ENCODE results near the gene SPIRE1. TPM values are rescaled to one million over a fixed set of nuclear protein-coding genes. Genes with fewer than 3 reads are reported as not detected.
A peak's percentile ranks its signal among the peaks of the same experiment; 100 is the strongest.

The SPIRE1 gene
- total and polyA plus RNA-seq, 2 of the 4 experiments (the other 2 are of a cell fraction): 11.6 to 31.4 TPM

GRCh38 chr18:12455496-12455895 lies 202.4 kb downstream of the SPIRE1 start:
- ChIA-PET CTCF (no interaction called here), POLR2A (ENCODE audit: unreplicated experiment) (no interaction called here)
- Histone ChIP-seq H3K4me1 (ENCODE audit: control insufficient read depth, insufficient read depth, low read length) (peaks cover 2% of the 10 kb centered on the region), H3K4me3 (ENCODE audit: insufficient read depth, low read depth, low read length) (no peak overlapping the region), H4K91ac (ENCODE audit: insufficient read depth, low read depth, low read length) (no peak overlapping the region), H2BK5ac (ENCODE audit: low read depth, low read length, poor library complexity, severe bottlenecking) (no peak overlapping the region), H2BK15ac (ENCODE audit: low read depth, low read length) (no peak overlapping the region), H2BK20ac (ENCODE audit: low read depth, low read length) (no peak overlapping the region), H4K8ac (ENCODE audit: low read depth in 2 of 2, low read length in 2 of 2) (no peak overlapping the region), H3K18ac (ENCODE audit: low read depth, low read length) (no peak overlapping the region), H4K5ac (ENCODE audit: low read depth, low read length) (no peak overlapping the region), H2AK5ac (ENCODE audit: low read depth, low read length) (no peak overlapping the region), H3K27ac (ENCODE audit: insufficient read depth, low read length) (peak overlapping the region; percentile 35; the same call in 1 of the 2 replicates), H3K56ac (ENCODE audit: extremely low read depth, insufficient read depth, low read length) (no peak overlapping the region), H3K23ac (ENCODE audit: low read depth, low read length) (no peak overlapping the region), H3K9me1 (ENCODE audit: insufficient read depth, low read length) (peaks cover 5% of the 10 kb centered on the region; the same call in 1 of the 2 replicates), H3K4ac (ENCODE audit: low read depth, low read length) (no peak overlapping the region), H3K9me3 (ENCODE audit: control insufficient read depth, insufficient read depth, low read length) (no peaks in the 10 kb centered on the region), H3K27me3 (ENCODE audit: control insufficient read depth, insufficient read depth, low read length) (no peaks in the 10 kb centered on the region), H2AFZ (replicated peaks; ENCODE audit: low read length, poor library complexity) (peak overlapping the region; percentile 18), H2BK120ac (ENCODE audit: low read depth, low read length) (no peak overlapping the region), H3K4me2 (ENCODE audit: low read depth, low read length) (peak overlapping the region; percentile 67), H3K36me3 (ENCODE audit: control insufficient read depth, insufficient read depth, low read length) (peaks cover 7% of the 10 kb centered on the region), H3K14ac (replicated peaks; ENCODE audit: low read depth, low read length) (no peak overlapping the region), H2AK9ac (replicated peaks; ENCODE audit: low read depth, low read length, poor library complexity) (no peak overlapping the region), H3K79me1 (ENCODE audit: low read depth in 1 of 2, low read length in 2 of 2) (peaks cover 0 to 4% of the 10 kb centered on the region in 2 experiments; a peak in 1 of 4 replicates), H3K9ac (ENCODE audit: low read depth, low read length) (no peak overlapping the region), H4K20me1 (ENCODE audit: insufficient read depth, low read length) (no peaks in the 10 kb centered on the region)
- intact Hi-C loops (cut with micrococcal nuclease) (no loop called here), in situ Hi-C loops (cut with MboI; ENCODE audit: low sequenced_read_pairs) (no loop called here), dilution Hi-C loops (cut with HindIII; ENCODE audit: low sequenced_read_pairs, unreplicated experiment) (no loop called here)
- BruUV-seq (replicated peaks): no TSS peak
- ATAC-seq (ENCODE audit: low read depth) (peak; percentile 95), DNase-seq (peak; percentile 79)
- TF ChIP-seq MAFK (IDR thresholded peaks at IDR 0.05; ENCODE audit: low read depth, low read length) (no peak), MXI1 (IDR thresholded peaks at IDR 0.05; ENCODE audit: borderline replicate concordance, low read depth, low read length) (no peak), SMC3 (IDR thresholded peaks at IDR 0.05; ENCODE audit: low read depth, low read length) (no peak), POLR2A (IDR thresholded peaks at IDR 0.05; ENCODE audit: low read depth, low read length) (no peak), RFX5 (IDR thresholded peaks at IDR 0.05; ENCODE audit: low read depth, low read length) (no peak), RAD21 (IDR thresholded peaks at IDR 0.05; ENCODE audit: low read length) (no peak), CEBPB (IDR thresholded peaks at IDR 0.05; ENCODE audit: low read depth, low read length) (no peak), MAZ (IDR thresholded peaks at IDR 0.05; ENCODE audit: borderline replicate concordance, low read depth, low read length) (no peak)
- TF ChIP-seq, protein P1, sequence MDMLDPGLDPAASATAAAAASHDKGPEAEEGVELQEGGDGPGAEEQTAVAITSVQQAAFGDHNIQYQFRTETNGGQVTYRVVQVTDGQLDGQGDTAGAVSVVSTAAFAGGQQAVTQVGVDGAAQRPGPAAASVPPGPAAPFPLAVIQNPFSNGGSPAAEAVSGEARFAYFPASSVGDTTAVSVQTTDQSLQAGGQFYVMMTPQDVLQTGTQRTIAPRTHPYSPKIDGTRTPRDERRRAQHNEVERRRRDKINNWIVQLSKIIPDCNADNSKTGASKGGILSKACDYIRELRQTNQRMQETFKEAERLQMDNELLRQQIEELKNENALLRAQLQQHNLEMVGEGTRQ (IDR thresholded peaks at IDR 0.05; ENCODE audit: low read depth, low read length): no peak
- TF ChIP-seq, protein P2, sequence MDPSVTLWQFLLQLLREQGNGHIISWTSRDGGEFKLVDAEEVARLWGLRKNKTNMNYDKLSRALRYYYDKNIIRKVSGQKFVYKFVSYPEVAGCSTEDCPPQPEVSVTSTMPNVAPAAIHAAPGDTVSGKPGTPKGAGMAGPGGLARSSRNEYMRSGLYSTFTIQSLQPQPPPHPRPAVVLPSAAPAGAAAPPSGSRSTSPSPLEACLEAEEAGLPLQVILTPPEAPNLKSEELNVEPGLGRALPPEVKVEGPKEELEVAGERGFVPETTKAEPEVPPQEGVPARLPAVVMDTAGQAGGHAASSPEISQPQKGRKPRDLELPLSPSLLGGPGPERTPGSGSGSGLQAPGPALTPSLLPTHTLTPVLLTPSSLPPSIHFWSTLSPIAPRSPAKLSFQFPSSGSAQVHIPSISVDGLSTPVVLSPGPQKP (IDR thresholded peaks at IDR 0.05; ENCODE audit: borderline replicate concordance, low read depth, low read length): no peak
- TF ChIP-seq, protein P3, sequence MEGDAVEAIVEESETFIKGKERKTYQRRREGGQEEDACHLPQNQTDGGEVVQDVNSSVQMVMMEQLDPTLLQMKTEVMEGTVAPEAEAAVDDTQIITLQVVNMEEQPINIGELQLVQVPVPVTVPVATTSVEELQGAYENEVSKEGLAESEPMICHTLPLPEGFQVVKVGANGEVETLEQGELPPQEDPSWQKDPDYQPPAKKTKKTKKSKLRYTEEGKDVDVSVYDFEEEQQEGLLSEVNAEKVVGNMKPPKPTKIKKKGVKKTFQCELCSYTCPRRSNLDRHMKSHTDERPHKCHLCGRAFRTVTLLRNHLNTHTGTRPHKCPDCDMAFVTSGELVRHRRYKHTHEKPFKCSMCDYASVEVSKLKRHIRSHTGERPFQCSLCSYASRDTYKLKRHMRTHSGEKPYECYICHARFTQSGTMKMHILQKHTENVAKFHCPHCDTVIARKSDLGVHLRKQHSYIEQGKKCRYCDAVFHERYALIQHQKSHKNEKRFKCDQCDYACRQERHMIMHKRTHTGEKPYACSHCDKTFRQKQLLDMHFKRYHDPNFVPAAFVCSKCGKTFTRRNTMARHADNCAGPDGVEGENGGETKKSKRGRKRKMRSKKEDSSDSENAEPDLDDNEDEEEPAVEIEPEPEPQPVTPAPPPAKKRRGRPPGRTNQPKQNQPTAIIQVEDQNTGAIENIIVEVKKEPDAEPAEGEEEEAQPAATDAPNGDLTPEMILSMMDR (conservative IDR thresholded peaks at IDR 0.05; ENCODE audit: low read depth, low read length): no peak
- WGBS, 2 experiments (ENCODE audit: extremely low coverage in 2 of 2, insufficient read length in 1 of 2): no CpG with 5 or more reads among the region's 7 CpGs

Measured in IMR-90 (cell line).